ENCODE measurements around the gene UNKL. TPM values are rescaled to one million over a fixed set of nuclear protein-coding genes. Genes with fewer than 3 reads are reported as not detected.

UNKL gene
- total and polyA plus RNA-seq, 7 experiments from 2014 or later, result 4.0 to 152 (median 95.3) TPM

DNA sequence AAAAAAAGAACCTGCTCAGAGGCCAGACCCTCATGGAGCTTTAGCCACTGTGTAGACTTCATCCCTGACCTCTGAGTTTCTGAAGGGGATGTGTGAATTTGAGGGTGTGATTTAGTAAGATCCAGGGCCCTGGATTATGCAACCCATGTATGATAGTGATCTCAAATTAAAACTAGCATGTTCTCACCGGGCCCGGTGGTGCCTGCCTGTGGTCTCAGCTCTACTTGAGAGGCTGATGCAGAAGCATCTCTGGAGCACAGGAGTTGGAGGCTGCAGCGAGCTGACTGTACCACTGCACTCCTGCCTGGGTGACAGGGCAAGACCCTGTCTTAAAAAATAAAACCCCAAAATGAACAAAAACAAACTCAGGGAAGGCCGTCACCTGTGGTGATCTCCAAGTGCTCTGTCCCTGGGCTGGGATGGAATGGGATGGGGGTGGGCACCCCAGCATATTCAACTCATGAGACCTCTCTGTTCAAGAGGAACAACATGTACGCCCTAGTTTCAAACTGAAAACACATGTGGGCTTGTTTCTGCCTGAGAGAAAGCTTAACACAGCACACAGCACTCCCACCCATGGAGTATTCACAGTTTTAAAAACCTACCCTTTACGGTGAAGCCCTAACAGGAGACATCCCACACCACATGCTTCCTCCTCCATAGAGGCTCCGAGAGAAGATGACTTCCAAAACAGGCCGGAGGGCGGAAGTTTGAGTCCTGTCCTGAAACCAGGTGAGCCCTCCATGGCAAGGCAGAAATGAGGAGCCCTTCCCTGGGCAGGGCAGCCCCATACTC, 32.7 kb downstream of the UNKL start:
- Histone ChIP-seq H3K36me3 (ENCODE audit: control insufficient read depth in 2 of 3, insufficient read depth in 3 of 3, low read length in 3 of 3) (peaks cover 0 to 57% (median 0%) of the 10 kb centered on the region in 3 experiments), H3K27me3 (ENCODE audit: control insufficient read depth in 2 of 2, insufficient read depth in 2 of 2, low read length in 2 of 2) (no peaks in the 10 kb centered on the region), H3K4me3 (ENCODE audit: low read length) (no peak overlapping the region), H3K9me3 (ENCODE audit: control insufficient read depth in 2 of 3, low read length in 3 of 3) (no peaks in the 10 kb centered on the region), H3K4me1 (ENCODE audit: control insufficient read depth in 2 of 2, insufficient read depth in 2 of 2, low read length in 2 of 2) (no peaks in the 10 kb centered on the region), H3K27ac (ENCODE audit: low read depth, low read length) (no peak overlapping the region)
- Mint-ChIP-seq H3K4me3 (no peak overlapping the region), H3K9me3 (no peaks in the 10 kb centered on the region), H3K27ac (peak overlapping the region in 1 of 9 donors; percentile 12), H3K4me1 (peaks cover 6 to 18% (median 15%) of the 10 kb centered on the region in 7 donors), H3K27me3 (no peaks in the 10 kb centered on the region), H3K36me3 (peaks cover 0 to 3% (median 0%) of the 10 kb centered on the region in 5 donors)
- ChIA-PET POLR2A (no interaction called here), CTCF (no interaction called here)
- no peak for DNase-seq
- intact Hi-C loops (cut with micrococcal nuclease), result no loop called here
- ATAC-seq, result no peak

DNA sequence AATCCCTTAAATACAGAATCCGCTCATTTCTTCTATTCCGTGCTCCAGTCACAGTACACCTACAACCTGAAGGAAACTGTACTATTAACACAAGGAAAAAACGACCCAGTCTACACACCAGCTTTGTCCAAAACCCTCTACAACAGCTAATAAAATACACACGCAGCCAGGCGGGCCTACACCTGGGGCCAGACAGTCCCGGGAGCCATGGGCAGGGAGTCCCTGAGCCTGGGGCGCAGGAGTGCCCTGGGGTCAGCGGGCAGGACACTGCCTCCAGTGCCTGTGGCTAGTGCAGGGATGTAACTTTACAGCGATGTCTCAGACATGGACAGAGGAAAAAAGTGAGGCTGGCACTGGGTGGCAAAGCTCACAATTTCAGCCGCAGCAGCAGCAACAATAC, 34.3 kb downstream of the UNKL start:
- H3K36me3 ChIP-seq (ENCODE audit: control insufficient read depth in 2 of 3, insufficient read depth in 3 of 3, low read length in 3 of 3), result peaks cover 0 to 64% (median 0%) of the 10 kb centered on the region in 3 experiments
- CTCF ChIA-PET, result interaction anchor here (0.7 kb wide), 2 partner anchors 17 to 1336 kb away, joined by 3 read pairs; no protein-coding TSS in a partner anchor
- peaks cover 6 to 18% (median 15%) of the 10 kb centered on the region in 7 donors for H3K4me1 Mint-ChIP-seq

DNA sequence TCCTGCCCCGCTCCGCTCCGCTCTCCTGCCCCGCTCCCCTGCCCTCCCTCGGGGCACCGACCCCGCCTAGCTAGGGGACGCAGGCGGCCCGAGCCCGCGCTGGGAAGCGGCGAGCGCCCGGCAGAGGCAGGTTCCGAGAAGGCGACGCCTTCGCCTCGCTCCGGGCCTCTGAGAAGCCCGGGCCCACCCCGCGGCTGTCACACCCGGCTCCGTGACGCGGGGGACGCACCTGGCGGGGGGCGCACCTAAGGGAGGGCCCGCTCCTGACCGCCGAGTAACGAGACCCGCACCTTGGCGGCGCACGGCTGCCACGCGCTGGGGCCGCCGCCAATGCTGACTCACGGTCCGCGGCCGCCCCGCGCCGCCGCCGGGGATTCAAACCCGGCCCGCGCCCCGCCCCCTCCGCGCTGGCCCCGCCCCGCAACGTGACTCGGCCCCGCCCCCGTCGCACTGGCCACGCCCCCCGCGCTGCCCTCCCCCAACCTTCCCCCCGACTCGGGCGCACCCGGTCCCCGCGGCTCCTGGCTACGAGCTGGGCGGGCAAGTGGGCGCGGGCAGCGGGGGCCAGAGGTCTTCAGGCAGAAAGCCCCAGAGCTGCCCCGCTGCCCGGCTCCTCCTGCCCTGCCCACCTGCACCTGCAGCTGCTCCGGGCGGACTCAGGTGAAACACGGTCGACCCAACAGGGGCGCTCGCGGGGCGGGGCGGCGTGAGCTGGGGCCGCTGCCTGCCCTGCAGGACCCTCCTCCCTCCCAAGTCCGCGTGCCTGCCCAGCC, 35.0 kb downstream of the UNKL start:
- Mint-ChIP-seq H3K4me1 (peaks cover 6 to 18% (median 15%) of the 10 kb centered on the region in 7 donors), H3K36me3 (peaks cover 0 to 3% (median 0%) of the 10 kb centered on the region in 5 donors), H3K9me3 (no peaks in the 10 kb centered on the region), H3K4me3 (peak overlapping the region; percentile 76 to 88 (median 80)), H3K27ac (peak overlapping the region in 6 of 9 donors; percentile 15 to 79 (median 62)), H3K27me3 (no peaks in the 10 kb centered on the region)
- Histone ChIP-seq H3K4me1 (ENCODE audit: control insufficient read depth in 2 of 2, insufficient read depth in 2 of 2, low read length in 2 of 2) (no peaks in the 10 kb centered on the region), H3K4me3 (ENCODE audit: low read length) (peak overlapping the region; percentile 17), H3K27ac (ENCODE audit: low read depth, low read length) (peak overlapping the region; percentile 52), H3K27me3 (ENCODE audit: control insufficient read depth in 2 of 2, insufficient read depth in 2 of 2, low read length in 2 of 2) (no peaks in the 10 kb centered on the region), H3K9me3 (ENCODE audit: control insufficient read depth in 2 of 3, low read length in 3 of 3) (no peaks in the 10 kb centered on the region), H3K36me3 (ENCODE audit: control insufficient read depth in 2 of 3, insufficient read depth in 3 of 3, low read length in 3 of 3) (peaks cover 0 to 64% (median 0%) of the 10 kb centered on the region in 3 experiments)
- intact Hi-C loops (cut with micrococcal nuclease), result loop anchor here (1.0 to 2.0 kb wide), 2 partner anchors 29 to 35 kb away; partner anchors contain the start of gene UNKL (in 1 of the 2)
- ChIA-PET POLR2A (interaction anchor here (0.6 to 1.5 kb wide), 5 partner anchors 15 to 70 kb away, joined by 3 to 5 read pairs (median 3); partner anchors contain the start of genes UBE2I and UQCC4), CTCF (interaction anchor here (0.7 kb wide), 1 partner anchor 16 kb away, joined by 3 read pairs; no protein-coding TSS in a partner anchor)
- DNase-seq, result peak; percentile 33 to 81 (median 52)
- ATAC-seq, result peak; percentile 84

More for the DNA sequence above, 34.3 kb downstream of the UNKL start:
- Histone ChIP-seq H3K27ac (ENCODE audit: low read depth, low read length) (no peak overlapping the region), H3K9me3 (ENCODE audit: control insufficient read depth in 2 of 3, low read length in 3 of 3) (no peaks in the 10 kb centered on the region), H3K4me3 (ENCODE audit: low read length) (no peak overlapping the region), H3K27me3 (ENCODE audit: control insufficient read depth in 2 of 2, insufficient read depth in 2 of 2, low read length in 2 of 2) (no peaks in the 10 kb centered on the region), H3K4me1 (ENCODE audit: control insufficient read depth in 2 of 2, insufficient read depth in 2 of 2, low read length in 2 of 2) (no peaks in the 10 kb centered on the region)
- Mint-ChIP-seq H3K9me3 (no peaks in the 10 kb centered on the region), H3K4me3 (peak overlapping the region; percentile 76 to 88 (median 80)), H3K27ac (peak overlapping the region in 6 of 9 donors; percentile 15 to 79 (median 62)), H3K27me3 (no peaks in the 10 kb centered on the region), H3K36me3 (peaks cover 0 to 6% (median 0%) of the 10 kb centered on the region in 5 donors)
- no peak for ATAC-seq
- POLR2A ChIA-PET, result interaction anchor here (0.6 to 1.5 kb wide), 4 partner anchors 41 to 71 kb away, joined by 3 to 4 read pairs (median 3); partner anchors contain the start of genes UBE2I and UQCC4
- intact Hi-C loops (cut with micrococcal nuclease), result no loop called here
- DNase-seq, result no peak

DNA sequence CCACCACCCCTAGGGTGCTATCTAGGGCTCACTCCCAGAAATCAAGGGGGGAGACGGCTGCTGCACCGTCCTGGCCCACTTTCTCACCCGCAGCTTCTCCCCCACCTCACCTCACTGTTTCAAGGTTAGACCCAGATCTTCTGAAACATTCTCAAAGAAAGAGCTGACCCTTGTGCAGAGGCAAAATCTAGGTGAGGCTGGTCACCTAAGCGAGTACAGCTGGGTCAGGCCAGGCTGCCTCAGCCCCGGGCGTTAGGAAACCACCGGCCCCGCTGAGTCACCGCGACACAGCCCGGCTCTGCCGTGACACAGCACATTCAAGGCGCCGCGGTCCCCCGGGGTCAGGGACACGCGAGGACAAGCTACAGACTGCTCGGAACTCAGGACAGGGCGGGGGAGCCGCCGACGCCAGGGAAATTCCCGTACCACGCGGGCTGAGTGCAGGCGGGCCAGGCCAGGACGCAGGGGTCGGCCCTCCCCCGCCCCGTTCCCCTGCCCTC, 35.6 kb downstream of the UNKL start:
- intact Hi-C loops (cut with micrococcal nuclease), result loop anchor here (1.0 to 2.0 kb wide), 2 partner anchors 29 to 36 kb away; partner anchors contain the start of gene UNKL (in 1 of the 2)
- ChIA-PET POLR2A (interaction anchor here (0.8 kb wide), 1 partner anchor 15 kb away, joined by 5 read pairs; no protein-coding TSS in a partner anchor), CTCF (interaction anchor here (0.5 kb wide), 1 partner anchor 19 kb away, joined by 3 read pairs; no protein-coding TSS in a partner anchor)
- H3K9me3 ChIP-seq (ENCODE audit: control insufficient read depth in 2 of 3, low read length in 3 of 3), result no peaks in the 10 kb centered on the region
- no peaks in the 10 kb centered on the region for H3K27me3 ChIP-seq (ENCODE audit: control insufficient read depth in 2 of 2, insufficient read depth in 2 of 2, low read length in 2 of 2)
- peak in 5 of 9 donors; percentile 11 to 77 (median 45) for DNase-seq
- peak overlapping the region in 9 of 10 donors; percentile 17 to 88 (median 55) for H3K4me3 Mint-ChIP-seq
- no peaks in the 10 kb centered on the region for H3K27me3 Mint-ChIP-seq
- peak overlapping the region; percentile 17 for H3K4me3 ChIP-seq (ENCODE audit: low read length)
- no peaks in the 10 kb centered on the region for H3K4me1 ChIP-seq (ENCODE audit: control insufficient read depth in 2 of 2, insufficient read depth in 2 of 2, low read length in 2 of 2)
- peak overlapping the region; percentile 52 for H3K27ac ChIP-seq (ENCODE audit: low read depth, low read length)
- peaks cover 6 to 18% (median 15%) of the 10 kb centered on the region in 7 donors for H3K4me1 Mint-ChIP-seq
- no peaks in the 10 kb centered on the region for H3K9me3 Mint-ChIP-seq
- H3K36me3 ChIP-seq (ENCODE audit: control insufficient read depth in 2 of 3, insufficient read depth in 3 of 3, low read length in 3 of 3), result peaks cover 0 to 64% (median 0%) of the 10 kb centered on the region in 3 experiments
- H3K36me3 Mint-ChIP-seq, result peaks cover 0 to 3% (median 0%) of the 10 kb centered on the region in 5 donors
- ATAC-seq, result peak; percentile 81
- peak overlapping the region in 7 of 9 donors; percentile 4 to 86 (median 62) for H3K27ac Mint-ChIP-seq

DNA sequence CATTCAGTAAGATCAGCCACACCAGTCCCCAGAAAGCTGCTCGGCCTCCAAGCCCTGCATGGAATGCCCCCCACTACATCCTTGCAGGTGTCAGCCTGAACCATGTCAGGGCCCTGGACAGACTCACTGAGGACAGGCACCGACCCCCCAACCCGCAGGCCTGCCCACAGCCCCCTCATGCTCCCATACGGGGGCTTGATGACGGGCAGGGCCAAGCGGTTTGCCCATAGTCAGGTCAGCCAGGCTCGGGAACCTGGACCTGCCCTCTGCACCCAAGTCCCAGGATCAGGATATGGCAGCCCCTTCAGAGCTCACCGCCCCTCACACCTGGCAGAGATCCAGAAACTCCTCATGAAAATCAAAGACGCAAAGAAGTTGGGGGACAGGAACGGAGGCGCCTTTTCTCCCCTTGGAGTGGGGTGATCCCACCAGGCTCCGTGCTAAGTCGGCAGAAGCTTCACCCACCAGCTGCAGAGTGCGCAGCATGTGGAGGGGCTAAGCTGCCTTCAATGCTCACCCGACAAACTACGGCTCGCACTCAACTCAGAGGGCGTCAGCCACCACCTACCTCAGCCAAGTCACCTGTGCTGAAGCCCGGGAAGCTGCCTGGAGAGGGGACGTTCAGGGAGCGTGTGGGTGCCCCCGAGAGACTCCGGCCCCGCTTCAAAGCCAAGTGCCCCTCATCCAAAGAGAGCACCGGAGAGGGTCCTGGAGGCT, 36.3 kb downstream of the UNKL start:
- no peaks in the 10 kb centered on the region for H3K9me3 ChIP-seq (ENCODE audit: control insufficient read depth in 2 of 3, low read length in 3 of 3)
- peak overlapping the region; percentile 52 for H3K27ac ChIP-seq (ENCODE audit: low read depth, low read length)
- Mint-ChIP-seq H3K9me3 (no peaks in the 10 kb centered on the region), H3K4me1 (peaks cover 6 to 18% (median 15%) of the 10 kb centered on the region in 7 donors), H3K27me3 (no peaks in the 10 kb centered on the region), H3K4me3 (peak overlapping the region; percentile 17 to 88 (median 56)), H3K27ac (peak overlapping the region in 8 of 9 donors; percentile 4 to 62 (median 49)), H3K36me3 (peaks cover 0 to 3% (median 0%) of the 10 kb centered on the region in 5 donors)
- ChIA-PET CTCF (interaction anchor here (0.5 kb wide), 1 partner anchor 19 kb away, joined by 3 read pairs; no protein-coding TSS in a partner anchor), POLR2A (interaction anchor here (0.8 kb wide), 1 partner anchor 14 kb away, joined by 5 read pairs; no protein-coding TSS in a partner anchor)
- intact Hi-C loops (cut with micrococcal nuclease), result loop anchor here in 1 of 2 donors (2.0 kb wide), 1 partner anchor 37 kb away; the partner anchor contains the start of gene UNKL
- no peak for DNase-seq
- no peak for ATAC-seq
- no peak overlapping the region for H3K4me3 ChIP-seq (ENCODE audit: low read length)
- H3K27me3 ChIP-seq (ENCODE audit: control insufficient read depth in 2 of 2, insufficient read depth in 2 of 2, low read length in 2 of 2), result no peaks in the 10 kb centered on the region
- no peaks in the 10 kb centered on the region for H3K4me1 ChIP-seq (ENCODE audit: control insufficient read depth in 2 of 2, insufficient read depth in 2 of 2, low read length in 2 of 2)
- peaks cover 0 to 57% (median 0%) of the 10 kb centered on the region in 3 experiments for H3K36me3 ChIP-seq (ENCODE audit: control insufficient read depth in 2 of 3, insufficient read depth in 3 of 3, low read length in 3 of 3)

Data from naive thymus-derived CD4-positive, alpha-beta T cell (primary cell).